IMR-90 (cell line): ENCODE data around the gene HEXIM1. TPM values are rescaled to one million over a fixed set of nuclear protein-coding genes. Genes with fewer than 3 reads are reported as not detected.

Source experiments
- ATAC-seq: fragments of 200-7000 bp; cut with Tn5 transposase; 2 replicates; pipeline ENCODE4 v1.9.1; 2020; ENCODE audit warnings: low read depth, mild to moderate bottlenecking, moderate library complexity
- BruUV-seq: library from RNA; stranded (reverse); fragments of 400-500 nt; replicated peaks from 2 replicates; lab custom pipeline; 2021; lab: Mats Ljungman, UMichigan
- CTCF ChIA-PET: fragments of 300-600 bp; formaldehyde crosslinking; extraction: SDS; loops from one replicate; lab custom pipeline; 2021; ENCODE audit warnings: antibody characterized with exemption; lab: Yijun Ruan, JAX
- POLR2A ChIA-PET: fragments of 300-600 bp; sonication (Branson Sonifier 250); formaldehyde crosslinking; loops from one replicate; lab custom pipeline; 2022; ENCODE audit warnings: antibody characterized with exemption; ENCODE audit not compliant: unreplicated experiment; lab: Charles Lee
- DNase-seq: peaks from one replicate; pipeline ENCODE4 v3.0.0; 2013
- H2AFZ ChIP-seq: replicated peaks from 2 replicates; pipeline ENCODE3; 2013; ENCODE audit warnings: low read length, mild to moderate bottlenecking; ENCODE audit not compliant: poor library complexity
- H2AK5ac ChIP-seq: 2 replicates; pipeline ENCODE4 v1.6.1; 2013; ENCODE audit warnings: low read depth, low read length, inconsistent platforms
- H2AK9ac ChIP-seq: replicated peaks from 2 replicates; pipeline ENCODE3; 2013; ENCODE audit warnings: mild to moderate bottlenecking, low read depth, low read length, moderate library complexity; ENCODE audit not compliant: poor library complexity
- H2BK120ac ChIP-seq: 2 replicates; pipeline ENCODE4 v1.6.1; 2013; ENCODE audit warnings: low read depth, low read length, inconsistent platforms
- H2BK15ac ChIP-seq: 3 replicates; pipeline ENCODE4 v1.6.1; 2013; ENCODE audit warnings: low read depth, low read length, inconsistent platforms
- H2BK20ac ChIP-seq: 2 replicates; pipeline ENCODE4 v1.6.1; 2013; ENCODE audit warnings: low read depth, mild to moderate bottlenecking, inconsistent platforms, low read length, moderate library complexity
- H2BK5ac ChIP-seq: 2 replicates; pipeline ENCODE4 v1.6.1; 2013; ENCODE audit warnings: mild to moderate bottlenecking, low read depth, low read length, inconsistent platforms; ENCODE audit not compliant: poor library complexity, severe bottlenecking
- H3K14ac ChIP-seq: replicated peaks from 2 replicates; pipeline ENCODE4 v1.6.1; 2013; ENCODE audit warnings: low read depth, low read length, inconsistent platforms
- H3K18ac ChIP-seq: 2 replicates; pipeline ENCODE4 v1.6.1; 2013; ENCODE audit warnings: low read depth, low read length, control low read depth
- H3K23ac ChIP-seq: 2 replicates; pipeline ENCODE4 v1.6.1; 2013; ENCODE audit warnings: low read depth, low read length, inconsistent platforms
- H3K27ac ChIP-seq: 2 replicates; pipeline ENCODE4 v1.5.1; 2013; ENCODE audit warnings: mild to moderate bottlenecking, control low read depth, low read length; ENCODE audit not compliant: insufficient read depth
- H3K27me3 ChIP-seq: 2 replicates; pipeline ENCODE4 v1.6.1; 2013; ENCODE audit warnings: low read length; ENCODE audit not compliant: control insufficient read depth, insufficient read depth
- H3K36me3 ChIP-seq: 2 replicates; pipeline ENCODE4 v1.6.1; 2013; ENCODE audit warnings: low read length, mixed read lengths; ENCODE audit not compliant: control insufficient read depth, insufficient read depth
- H3K4ac ChIP-seq: 2 replicates; pipeline ENCODE4 v1.6.1; 2013; ENCODE audit warnings: low read depth, low read length, inconsistent platforms
- H3K4me1 ChIP-seq: 2 replicates; pipeline ENCODE4 v1.6.1; 2013; ENCODE audit warnings: low read length, mixed read lengths; ENCODE audit not compliant: control insufficient read depth, insufficient read depth
- H3K4me2 ChIP-seq: 2 replicates; pipeline ENCODE4 v1.6.1; 2013; ENCODE audit warnings: low read depth, mild to moderate bottlenecking, control low read depth, low read length, moderate library complexity
- H3K4me3 ChIP-seq: 2 replicates; pipeline ENCODE4 v1.5.1; 2013; ENCODE audit warnings: low read depth, mild to moderate bottlenecking, control low read depth, low read length, moderate library complexity; ENCODE audit not compliant: insufficient read depth
- H3K56ac ChIP-seq: 2 replicates; pipeline ENCODE4 v1.6.1; 2013; ENCODE audit warnings: low read length, inconsistent platforms; ENCODE audit not compliant: insufficient read depth; ENCODE audit errors: extremely low read depth
- H3K79me1 ChIP-seq, 2 experiments: 2 replicates each; pipeline ENCODE4 v1.6.1; 2013; ENCODE audit warnings: low read length in 2 of 2, inconsistent platforms in 1 of 2, low read depth in 1 of 2
- H3K9ac ChIP-seq: 2 replicates; pipeline ENCODE4 v1.6.1; 2013; ENCODE audit warnings: low read depth, low read length, control low read depth
- H3K9me1 ChIP-seq: 2 replicates; pipeline ENCODE4 v1.6.1; 2013; ENCODE audit warnings: low read length, inconsistent platforms; ENCODE audit not compliant: insufficient read depth
- H3K9me3 ChIP-seq: 2 replicates; pipeline ENCODE4 v1.6.1; 2013; ENCODE audit warnings: low read length; ENCODE audit not compliant: control insufficient read depth, insufficient read depth
- H4K20me1 ChIP-seq: 2 replicates; pipeline ENCODE4 v1.6.1; 2013; ENCODE audit warnings: low read length, inconsistent platforms; ENCODE audit not compliant: insufficient read depth
- H4K5ac ChIP-seq: 2 replicates; pipeline ENCODE4 v1.6.1; 2013; ENCODE audit warnings: mild to moderate bottlenecking, low read depth, low read length, control low read depth
- H4K8ac ChIP-seq, 2 experiments: 2 replicates each; pipeline ENCODE4 v1.6.1; 2013; ENCODE audit warnings: low read depth in 2 of 2, low read length in 2 of 2, control low read depth in 1 of 2, inconsistent platforms in 1 of 2
- H4K91ac ChIP-seq: 2 replicates; pipeline ENCODE4 v1.6.1; 2013; ENCODE audit warnings: low read depth, low read length, inconsistent platforms; ENCODE audit not compliant: insufficient read depth
- CHD1 ChIP-seq: IDR thresholded peaks from 2 replicates; pipeline ENCODE4 v1.6.1; 2012; ENCODE audit warnings: low read depth, low read length, improper control_type of control experiment
- CTCF ChIP-seq: conservative IDR thresholded peaks from 2 replicates; pipeline ENCODE4 v1.5.1; 2012; ENCODE audit warnings: mild to moderate bottlenecking, low read depth, low read length, improper control_type of control experiment
- MAZ ChIP-seq: IDR thresholded peaks from 2 replicates; pipeline ENCODE4 v1.6.1; 2012; ENCODE audit warnings: low read depth, mild to moderate bottlenecking, low read length, improper control_type of control experiment, moderate library complexity, borderline replicate concordance
- RAD21 ChIP-seq: IDR thresholded peaks from 2 replicates; pipeline ENCODE4 v1.6.1; 2012; ENCODE audit warnings: low read length, improper control_type of control experiment
- WGBS, 2 experiments: methylation state at CpG; one replicate each; pipeline versions ENCODE4 v1.1.5 to v1.1.7; 2013; ENCODE audit warnings: missing lambda C conversion rate in 2 of 2; ENCODE audit not compliant: insufficient read length in 1 of 2; ENCODE audit errors: extremely low coverage in 2 of 2; 5-methylcytosine and 5-hydroxymethylcytosine counted together
- dilution Hi-C: fragments of 300-500 bp; cut with HindIII; formaldehyde crosslinking; loops from one replicate; pipeline ENCODE4 v1.14.3; 2018; ENCODE audit warnings: low sequenced_read_pairs; ENCODE audit not compliant: unreplicated experiment
- in situ Hi-C: fragments of 300-500 bp; cut with MboI; formaldehyde crosslinking; loops from 3 replicates; pipeline ENCODE4 v1.14.3; 2019; ENCODE audit warnings: low sequenced_read_pairs, inconsistent platforms, mixed read lengths
- intact Hi-C: fragments of 100-400 bp; cut with micrococcal nuclease; formaldehyde crosslinking; loops from 2 replicates; pipeline ENCODE4 v1.10.0; 2022
- polyA plus RNA-seq, 3 experiments: library from polyadenylated mRNA; depleted of rRNA; stranded (reverse); fragments of >200 nt; gene quantifications; 2 replicates each; pipeline ENCODE4 v1.2.3, GENCODE V29; 2012; ENCODE audit warnings: low replicate concordance in 1 of 3
- total RNA-seq: library from RNA; depleted of rRNA; stranded (reverse); fragments of >200 nt; gene quantifications from 2 replicates; pipeline ENCODE4 v1.2.3, GENCODE V29; 2012
- TF ChIP-seq, protein P1 (sequence below): fragments of 150-350 bp; IDR thresholded peaks from 2 replicates; pipeline ENCODE4 v1.6.1; 2017; ENCODE audit warnings: mild to moderate bottlenecking, antibody characterized with exemption, low read length, low read depth

Gene HEXIM1
- total and polyA plus RNA-seq, 2 of the 4 experiments (the other 2 are of a cell fraction), result 5.9 to 14.5 TPM

- DNase-seq (peak; percentile 80), ATAC-seq (peak; percentile 49)
- H3K4me2 ChIP-seq, result peak overlapping the region; percentile 67
- H2AK9ac ChIP-seq, result peak overlapping the region; percentile 98
- in situ Hi-C loops (no loop called here), intact Hi-C loops (no loop called here), dilution Hi-C loops (no loop called here)
- H3K79me1 ChIP-seq, result peaks cover 0 to 24% of the 10 kb centered on the region in 2 experiments; a peak in 2 of 4 replicates
- H3K9ac ChIP-seq, result peak overlapping the region; percentile 69
- H3K9me3 ChIP-seq, result no peaks in the 10 kb centered on the region
- no CpG with 5 or more reads among the region's 21 CpGs for WGBS, 2 experiments
- peaks cover 5% of the 10 kb centered on the region for H4K20me1 ChIP-seq
- peak overlapping the region; percentile 85 for H3K14ac ChIP-seq
- H2BK120ac ChIP-seq, result peak overlapping the region; percentile 79
- ChIA-PET POLR2A (no interaction called here), CTCF (interaction anchor here (0.5 to 1.4 kb wide), 3 partner anchors 9 to 68 kb away, joined by 3 to 10 read pairs (median 3); partner anchors contain the start of gene ACBD4)
- H3K27me3 ChIP-seq, result no peaks in the 10 kb centered on the region
- H2BK15ac ChIP-seq, result peak overlapping the region; percentile 41; the same call in 1 of the 3 replicates
- H3K56ac ChIP-seq, result peak overlapping the region; percentile 74
- no peaks in the 10 kb centered on the region for H3K36me3 ChIP-seq
- H3K9me1 ChIP-seq, result peaks cover 14% of the 10 kb centered on the region
- H4K91ac ChIP-seq, result peak overlapping the region; percentile 85
- peak overlapping the region; percentile 90 for H2BK5ac ChIP-seq
- peak overlapping the region; percentile 86 to 93 for H4K8ac ChIP-seq
- H3K18ac ChIP-seq, result peak overlapping the region; percentile 52; the same call in 1 of the 2 replicates
- BruUV-seq, result no TSS peak
- peak overlapping the region; percentile 22 for H3K4me3 ChIP-seq
- H3K27ac ChIP-seq, result peak overlapping the region; percentile 98
- 0 out of 2 replicates have a peak overlapping the region, but pooled peaks have one; percentile 13 for H2BK20ac ChIP-seq
- H2AK5ac ChIP-seq, result peak overlapping the region; percentile 85
- peak overlapping the region; percentile 97 for H3K4ac ChIP-seq
- no peak for TF ChIP-seq RAD21
- TF ChIP-seq, protein P1, sequence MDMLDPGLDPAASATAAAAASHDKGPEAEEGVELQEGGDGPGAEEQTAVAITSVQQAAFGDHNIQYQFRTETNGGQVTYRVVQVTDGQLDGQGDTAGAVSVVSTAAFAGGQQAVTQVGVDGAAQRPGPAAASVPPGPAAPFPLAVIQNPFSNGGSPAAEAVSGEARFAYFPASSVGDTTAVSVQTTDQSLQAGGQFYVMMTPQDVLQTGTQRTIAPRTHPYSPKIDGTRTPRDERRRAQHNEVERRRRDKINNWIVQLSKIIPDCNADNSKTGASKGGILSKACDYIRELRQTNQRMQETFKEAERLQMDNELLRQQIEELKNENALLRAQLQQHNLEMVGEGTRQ, result no peak
- no peak for TF ChIP-seq CTCF
- no peak for TF ChIP-seq CHD1
- TF ChIP-seq MAZ, result peak; percentile 84; the same call in 1 of the 2 replicates
- peak overlapping the region; percentile 72; the same call in 1 of the 2 replicates for H3K23ac ChIP-seq
- H2AFZ ChIP-seq, result peak overlapping the region; percentile 95
- peaks cover 14% of the 10 kb centered on the region for H3K4me1 ChIP-seq
- peak overlapping the region; percentile 90 for H4K5ac ChIP-seq
Observed at GRCh38 chr17:45143767-45144198, 4.5 kb upstream of the HEXIM1 start.
